OCI-LY3 (cell line): ENCODE results near the gene C1QTNF5.

ENCODE experiments used
- H2AFZ ChIP-seq: fragments of 200-600, 300-600 bp; shearing (Covaris generic); 2 replicates; pipeline ENCODE4 v1.6.0; 2014; ENCODE audit warnings: antibody characterized with exemption, low read depth, low read length
- H3K27ac ChIP-seq: fragments of 200-600, 300-600 bp; sonication (generic); 2 replicates; pipeline ENCODE4 v1.5.1; 2014; ENCODE audit warnings: mild to moderate bottlenecking, low read length, moderate library complexity, mixed read lengths
- H3K27me3 ChIP-seq: fragments of 200-600, 300-600 bp; sonication (generic); 2 replicates; pipeline ENCODE4 v1.6.1; 2014; ENCODE audit warnings: low read depth, low read length, mixed read lengths
- H3K36me3 ChIP-seq: fragments of 200-600, 300-600 bp; sonication (generic); replicated peaks from 2 replicates; pipeline ENCODE3; 2014; ENCODE audit warnings: low read depth, low read length, mixed read lengths
- H3K4me1 ChIP-seq: fragments of 300-600, 200-600 bp; sonication (generic); 2 replicates; pipeline ENCODE4 v1.6.1; 2014; ENCODE audit warnings: low read length, mixed read lengths
- H3K4me2 ChIP-seq: fragments of 200-600, 300-600 bp; sonication (generic); 2 replicates; pipeline ENCODE4 v1.6.1; 2014; ENCODE audit warnings: low read length, mixed read lengths
- H3K4me3 ChIP-seq: fragments of 300-600, 200-600 bp; sonication (generic); 2 replicates; pipeline ENCODE4 v1.5.1; 2014; ENCODE audit warnings: antibody characterized with exemption, mild to moderate bottlenecking, low read length, moderate library complexity
- H3K79me2 ChIP-seq: fragments of 300-600, 200-600 bp; shearing (Covaris generic); 2 replicates; pipeline ENCODE4 v1.6.1; 2014; ENCODE audit warnings: mild to moderate bottlenecking, low read length, mixed read lengths
- H3K9ac ChIP-seq: fragments of 300-600, 200-600 bp; shearing (Covaris generic); 2 replicates; pipeline ENCODE4 v1.6.0; 2014; ENCODE audit warnings: mild to moderate bottlenecking, low read length, moderate library complexity
- H3K9me3 ChIP-seq: fragments of 200-600, 300-600 bp; shearing (Covaris generic); 2 replicates; pipeline ENCODE4 v1.6.1; 2014; ENCODE audit warnings: low read length, mixed read lengths; ENCODE audit not compliant: insufficient read depth
- H4K20me1 ChIP-seq: fragments of 200-600, 300-600 bp; sonication (generic); 2 replicates; pipeline ENCODE4 v1.6.1; 2016; ENCODE audit warnings: low read length, mixed read lengths; ENCODE audit not compliant: insufficient read depth
- EZH2phosphoT487 ChIP-seq: fragments of 200-600 bp; shearing (Covaris generic); IDR thresholded peaks from 2 replicates; pipeline ENCODE4 v1.6.1; 2018; ENCODE audit warnings: antibody characterized with exemption, mixed run types, low read depth
- TF ChIP-seq, protein P1 (sequence below): fragments of 200-600, 300-600 bp; sonication (generic); IDR thresholded peaks from 2 replicates; pipeline ENCODE4 v1.5.1; 2014; ENCODE audit warnings: antibody characterized with exemption, low read length, low read depth

The C1QTNF5 gene

DNA sequence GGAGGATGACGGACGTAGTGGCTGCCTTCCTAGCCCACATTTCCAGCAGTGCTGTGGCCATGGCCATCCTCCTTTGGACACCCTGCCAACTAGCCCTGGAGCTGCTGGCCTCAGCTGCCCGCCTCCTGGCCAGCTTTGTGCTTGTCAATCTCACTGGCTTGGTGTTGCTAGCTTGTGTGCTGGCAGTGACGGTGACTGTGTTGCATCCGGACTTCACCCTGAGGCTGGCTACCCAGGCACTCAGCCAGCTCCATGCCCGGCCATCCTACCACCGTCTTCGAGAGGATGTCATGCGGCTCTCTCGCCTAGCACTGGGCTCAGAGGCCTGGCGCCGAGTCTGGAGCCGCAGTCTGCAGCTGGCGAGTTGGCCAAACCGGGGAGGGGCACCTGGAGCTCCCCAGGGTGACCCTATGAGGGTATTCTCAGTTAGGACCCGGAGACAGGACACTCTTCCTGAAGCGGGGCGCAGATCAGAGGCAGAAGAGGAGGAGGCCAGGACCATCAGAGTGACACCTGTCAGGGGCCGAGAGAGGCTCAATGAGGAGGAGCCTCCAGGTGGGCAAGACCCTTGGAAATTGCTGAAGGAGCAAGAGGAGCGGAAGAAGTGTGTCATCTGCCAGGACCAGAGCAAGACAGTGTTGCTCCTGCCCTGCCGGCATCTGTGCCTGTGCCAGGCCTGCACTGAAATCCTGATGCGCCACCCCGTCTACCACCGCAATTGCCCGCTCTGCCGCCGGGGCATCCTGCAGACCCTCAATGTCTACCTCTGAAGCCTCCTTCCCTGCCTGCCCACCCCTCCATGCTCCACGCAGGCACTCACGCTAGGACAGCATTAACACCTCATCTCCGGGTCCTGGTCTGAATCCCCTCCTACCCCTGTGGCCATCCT is 4.8 kb downstream of the C1QTNF5 start:
- Histone ChIP-seq H3K27ac (no peak overlapping the region), H3K27me3 (no peaks in the 10 kb centered on the region), H3K9ac (no peak overlapping the region), H3K79me2 (peaks cover 28% of the 10 kb centered on the region), H4K20me1 (no peaks in the 10 kb centered on the region; the same call in 1 of the 2 replicates), H3K4me3 (peak overlapping the region; percentile 89), H3K9me3 (no peaks in the 10 kb centered on the region), H2AFZ (no peak overlapping the region), H3K4me2 (peak overlapping the region; percentile 99), H3K36me3 (peaks cover 9% of the 10 kb centered on the region), H3K4me1 (peaks cover 18% of the 10 kb centered on the region)
- no peak for TF ChIP-seq EZH2phosphoT487
- TF ChIP-seq, protein P1, sequence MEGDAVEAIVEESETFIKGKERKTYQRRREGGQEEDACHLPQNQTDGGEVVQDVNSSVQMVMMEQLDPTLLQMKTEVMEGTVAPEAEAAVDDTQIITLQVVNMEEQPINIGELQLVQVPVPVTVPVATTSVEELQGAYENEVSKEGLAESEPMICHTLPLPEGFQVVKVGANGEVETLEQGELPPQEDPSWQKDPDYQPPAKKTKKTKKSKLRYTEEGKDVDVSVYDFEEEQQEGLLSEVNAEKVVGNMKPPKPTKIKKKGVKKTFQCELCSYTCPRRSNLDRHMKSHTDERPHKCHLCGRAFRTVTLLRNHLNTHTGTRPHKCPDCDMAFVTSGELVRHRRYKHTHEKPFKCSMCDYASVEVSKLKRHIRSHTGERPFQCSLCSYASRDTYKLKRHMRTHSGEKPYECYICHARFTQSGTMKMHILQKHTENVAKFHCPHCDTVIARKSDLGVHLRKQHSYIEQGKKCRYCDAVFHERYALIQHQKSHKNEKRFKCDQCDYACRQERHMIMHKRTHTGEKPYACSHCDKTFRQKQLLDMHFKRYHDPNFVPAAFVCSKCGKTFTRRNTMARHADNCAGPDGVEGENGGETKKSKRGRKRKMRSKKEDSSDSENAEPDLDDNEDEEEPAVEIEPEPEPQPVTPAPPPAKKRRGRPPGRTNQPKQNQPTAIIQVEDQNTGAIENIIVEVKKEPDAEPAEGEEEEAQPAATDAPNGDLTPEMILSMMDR: no peak

DNA sequence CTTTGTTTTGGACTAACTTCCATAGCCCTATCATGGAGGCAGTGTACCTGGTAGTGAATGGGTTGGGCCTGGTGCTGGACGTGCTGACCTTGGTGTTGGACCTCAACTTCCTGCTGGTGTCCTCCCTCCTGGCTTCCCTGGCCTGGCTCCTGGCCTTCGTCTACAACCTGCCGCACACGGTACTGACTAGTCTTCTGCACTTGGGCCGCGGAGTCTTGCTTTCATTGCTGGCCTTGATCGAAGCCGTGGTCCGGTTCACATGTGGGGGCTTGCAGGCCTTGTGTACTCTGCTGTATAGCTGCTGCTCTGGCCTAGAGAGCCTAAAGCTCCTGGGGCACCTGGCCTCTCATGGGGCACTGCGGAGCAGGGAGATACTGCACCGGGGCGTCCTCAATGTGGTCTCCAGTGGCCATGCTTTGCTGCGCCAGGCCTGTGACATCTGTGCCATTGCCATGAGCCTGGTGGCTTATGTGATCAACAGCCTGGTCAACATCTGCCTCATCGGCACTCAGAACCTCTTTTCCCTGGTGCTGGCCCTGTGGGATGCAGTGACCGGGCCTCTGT is 5.5 kb downstream of the C1QTNF5 start:
- TF ChIP-seq, protein P1: no peak
- no peak for TF ChIP-seq EZH2phosphoT487
- H4K20me1 ChIP-seq: no peaks in the 10 kb centered on the region; the same call in 1 of the 2 replicates
- peaks cover 28% of the 10 kb centered on the region for H3K79me2 ChIP-seq
- peak overlapping the region; percentile 99 for H3K4me2 ChIP-seq
- H3K9me3 ChIP-seq: no peaks in the 10 kb centered on the region
- H3K4me3 ChIP-seq: peak overlapping the region; percentile 89
- no peak overlapping the region for H2AFZ ChIP-seq
- H3K27ac ChIP-seq: peak overlapping the region; percentile 58
- H3K27me3 ChIP-seq: no peaks in the 10 kb centered on the region
- H3K36me3 ChIP-seq: peaks cover 9% of the 10 kb centered on the region
- peak overlapping the region; percentile 85 for H3K9ac ChIP-seq
- H3K4me1 ChIP-seq: peaks cover 18% of the 10 kb centered on the region

GRCh38 chr11:119334174-119334930 is 6.3 kb downstream of the C1QTNF5 start, which contains the start of gene RNF26:
Gene RNF26 (plus strand): TSS chr11:119334527. CDS start chr11:119335123, 596 bp downstream.
- Histone ChIP-seq H2AFZ (peak within 1 kb of the TSS; percentile 50), H3K4me2 (peak within 1 kb of the TSS; percentile 99), H4K20me1 (no peaks in the 10 kb centered on the region; the same call in 1 of the 2 replicates), H3K36me3 (peaks cover 9% of the 10 kb centered on the region), H3K4me3 (peak within 1 kb of the TSS; percentile 89), H3K27me3 (peaks cover 8% of the 10 kb centered on the region), H3K9me3 (no peaks in the 10 kb centered on the region), H3K9ac (peak within 1 kb of the TSS; percentile 85), H3K79me2 (peaks cover 28% of the 10 kb centered on the region), H3K4me1 (peaks cover 18% of the 10 kb centered on the region), H3K27ac (peak within 1 kb of the TSS; percentile 58)
- TF ChIP-seq, protein P1: no peak
- no peak for TF ChIP-seq EZH2phosphoT487
